GM21367 (cell line): Measurements from ENCODE around the gene GLI3.

ENCODE experiments used
- ATAC-seq: cut with Tn5 transposase; IDR thresholded peaks from one replicate; pipeline ENCODE4 v1.9.1; 2021; ENCODE audit not compliant: unreplicated experiment

The GLI3 gene

DNA sequence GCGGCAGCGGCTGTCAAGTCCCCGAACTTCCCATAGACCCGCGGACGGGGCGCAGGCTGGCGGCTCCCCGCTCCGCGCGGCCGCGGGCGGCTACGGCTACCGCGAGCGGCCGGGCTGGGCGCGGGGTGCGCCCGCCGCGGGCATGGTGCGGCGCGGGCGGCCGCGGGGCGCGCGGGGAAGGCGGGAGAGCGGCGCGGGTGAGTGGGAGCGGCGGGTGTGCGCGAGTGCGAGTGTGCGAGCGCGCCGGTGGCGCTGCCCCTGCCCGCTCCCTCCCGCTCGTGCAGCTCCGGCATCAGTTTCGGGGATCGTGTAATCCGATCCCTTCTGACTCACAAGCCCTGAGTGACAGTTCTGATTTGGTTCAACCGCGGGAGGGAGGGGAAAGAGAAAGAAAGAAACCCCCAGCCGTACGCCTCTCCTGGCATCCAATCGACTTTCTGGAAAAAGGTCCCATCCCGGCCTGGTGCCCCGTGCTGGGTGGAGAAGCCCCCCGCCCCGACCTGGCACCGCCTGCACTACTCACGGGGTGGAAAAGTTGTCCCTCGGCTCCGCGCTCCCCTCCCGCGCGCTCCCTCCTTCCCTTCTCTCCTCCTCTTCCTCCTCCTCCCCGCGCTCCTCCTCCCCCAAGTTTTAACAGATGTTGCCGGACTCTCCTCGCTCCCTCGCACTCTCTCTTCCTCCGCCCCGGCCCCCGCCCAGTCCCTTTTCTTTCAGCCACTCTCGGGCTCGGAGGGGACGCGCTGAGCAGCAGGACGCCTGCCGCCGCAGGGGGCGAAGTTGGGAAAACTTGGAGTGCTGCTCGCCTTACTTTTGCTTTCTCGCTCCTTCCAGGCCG is at the start of gene GLI3:
TSS of gene GLI3 (minus strand) at position 234 of the 835 bp plus-strand sequence. CDS start 13,956 bp downstream, outside the sequence.
- no peak for ATAC-seq

DNA sequence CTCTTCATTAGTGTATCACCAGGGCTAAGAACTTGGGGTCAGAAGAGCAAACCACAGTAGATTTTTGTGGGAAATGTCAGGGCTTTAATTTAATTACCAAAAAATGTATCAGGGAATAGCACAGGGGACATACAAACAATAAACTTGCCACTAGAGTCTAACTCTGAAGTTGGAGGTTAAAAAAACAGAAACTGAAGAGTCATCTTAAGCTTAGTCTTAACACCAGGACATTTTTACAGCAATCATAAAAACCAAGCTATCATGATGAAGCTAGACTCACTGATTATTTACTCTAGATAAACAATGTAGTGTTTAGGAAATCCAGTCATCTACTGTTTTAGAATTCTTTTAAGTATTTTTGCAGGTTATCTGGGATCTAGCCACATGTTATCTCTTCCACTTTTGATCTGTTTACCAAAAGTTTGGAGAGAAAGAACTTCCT is 48.4 kb upstream of the GLI3 start:
- ATAC-seq: no peak

DNA sequence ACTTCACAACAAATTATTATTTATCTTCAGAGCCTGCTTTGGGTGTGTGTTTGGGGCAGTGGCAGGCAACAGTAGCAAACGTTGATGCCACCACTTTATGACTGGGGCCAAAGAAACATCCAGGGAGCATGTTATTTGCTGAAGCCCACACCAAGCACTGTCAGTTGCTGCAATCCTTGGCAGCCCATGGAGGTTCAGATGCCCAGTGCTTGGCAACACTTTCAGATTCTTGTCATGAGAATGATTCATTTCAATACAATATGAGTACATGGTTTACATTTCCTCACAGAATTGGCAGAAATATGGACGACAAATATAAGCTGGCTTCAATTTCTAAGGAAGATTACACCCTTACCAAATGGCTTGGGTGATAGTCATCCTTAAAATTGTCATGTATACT is 46.5 kb upstream of the GLI3 start:
- no peak for ATAC-seq

DNA sequence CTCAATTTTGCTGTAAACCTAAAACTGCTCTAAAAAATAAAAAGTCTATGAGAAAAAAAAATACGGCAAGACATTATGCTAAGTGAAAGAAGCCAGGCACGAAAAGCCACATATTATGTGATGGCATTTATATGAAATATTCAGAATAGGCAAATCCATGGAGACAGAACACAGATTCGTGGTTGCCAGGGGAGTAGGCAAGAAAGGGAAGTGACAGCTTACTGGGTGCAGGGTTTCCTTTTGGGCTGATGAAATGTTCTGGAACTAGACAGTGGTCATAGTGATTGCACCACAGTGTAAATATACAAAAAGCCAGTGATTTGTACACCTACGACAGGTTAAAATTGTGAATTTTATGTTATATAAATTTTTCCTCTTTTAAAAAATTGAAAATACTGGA is 41.3 kb upstream of the GLI3 start:
- no peak for ATAC-seq

DNA sequence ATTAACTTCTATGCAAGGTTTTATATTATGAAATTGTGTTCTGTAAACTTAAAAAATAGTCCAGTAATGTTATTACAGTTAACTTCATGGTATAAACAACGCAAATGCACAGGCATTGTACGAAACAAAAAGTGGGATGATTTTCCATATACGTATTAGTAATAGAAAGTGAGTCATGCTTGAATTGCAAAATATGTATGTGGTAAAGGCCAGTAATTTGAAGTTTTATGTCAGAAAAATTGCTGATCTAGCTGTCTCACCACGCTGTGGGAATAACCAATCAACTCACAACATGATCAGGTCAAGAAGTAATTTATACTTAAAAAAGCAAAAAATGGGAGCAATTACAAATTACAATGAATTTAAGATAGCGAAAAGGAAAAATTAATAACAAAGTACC is 37.0 kb upstream of the GLI3 start:
- ATAC-seq: no peak

DNA sequence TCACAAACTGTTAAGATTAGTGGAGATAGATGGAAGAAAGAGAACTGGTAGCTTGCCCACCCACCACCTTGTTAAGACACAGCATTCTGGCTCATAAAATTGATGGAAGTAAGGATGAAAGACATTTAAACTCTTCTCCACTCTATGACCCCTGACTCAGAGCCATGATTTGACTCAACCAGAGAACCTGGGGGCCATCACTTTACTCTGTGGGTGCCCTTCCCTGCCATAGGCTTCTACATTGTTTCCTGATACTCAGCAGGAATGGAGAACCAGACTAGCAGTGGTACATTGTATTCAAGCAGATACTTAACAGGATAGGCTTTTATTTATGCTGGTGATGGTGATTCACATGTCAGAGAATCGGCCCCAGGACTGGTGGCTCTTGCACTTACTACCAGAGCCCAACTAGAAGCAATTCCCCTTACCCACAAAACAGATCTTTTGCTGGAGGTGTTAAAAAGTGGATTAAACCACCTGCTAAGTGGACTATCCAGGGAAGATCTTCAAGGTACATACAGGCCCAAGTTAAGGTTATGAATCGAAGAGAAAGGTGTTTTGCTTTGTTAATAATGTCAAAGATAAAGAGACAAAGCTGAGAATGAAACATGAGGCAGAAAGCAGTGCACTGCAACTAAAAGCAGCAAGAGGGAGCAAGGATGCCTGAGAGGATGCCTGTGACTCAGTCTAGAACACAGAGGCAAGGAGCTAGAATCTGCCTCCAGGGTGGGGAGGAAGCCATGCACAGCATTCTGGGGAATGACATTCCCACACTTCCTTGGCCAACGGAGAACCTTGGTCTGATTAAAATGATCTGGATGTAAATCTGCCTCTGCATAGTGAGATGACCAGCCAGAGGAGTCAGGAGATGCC is 36.0 kb upstream of the GLI3 start:
- ATAC-seq: no peak

DNA sequence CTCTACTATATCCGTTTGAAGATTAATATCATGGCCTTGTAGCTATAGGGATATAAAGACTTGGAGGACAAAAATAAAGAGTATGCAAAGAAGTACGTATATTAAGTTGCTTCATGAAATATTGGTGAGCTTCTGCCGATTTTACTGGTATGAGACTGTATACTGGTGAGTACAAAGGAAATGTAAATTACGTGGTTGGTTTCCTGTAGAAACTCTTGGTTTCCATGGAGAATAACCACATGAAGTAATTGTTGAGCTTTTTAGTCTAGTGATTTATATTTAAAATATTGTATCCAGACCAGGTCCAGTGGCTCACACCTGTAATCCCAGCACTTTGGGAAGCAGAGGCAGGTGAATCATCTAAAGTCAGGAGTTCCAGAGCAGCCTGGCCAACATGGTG is 32.2 kb upstream of the GLI3 start:
- no peak for ATAC-seq

DNA sequence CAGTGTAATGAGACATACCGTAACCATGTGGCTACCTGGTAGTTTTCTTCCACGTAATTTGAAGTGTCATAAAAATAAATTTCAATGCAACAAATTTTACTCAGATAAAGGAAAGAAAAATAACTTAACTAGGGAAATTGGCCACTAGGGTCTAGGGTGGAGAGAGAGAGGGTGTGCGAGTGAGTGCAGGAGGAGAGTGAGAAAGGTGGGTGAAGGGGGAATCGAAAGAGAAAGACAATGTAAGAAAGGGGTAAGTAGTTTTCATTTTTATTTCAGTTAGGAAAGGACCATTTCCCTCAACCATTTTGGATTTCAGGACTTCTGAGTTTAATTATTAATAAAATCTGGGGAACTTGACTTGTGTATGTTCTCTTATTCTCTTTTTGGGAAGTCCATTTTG is 27.7 kb upstream of the GLI3 start:
- ATAC-seq: no peak

DNA sequence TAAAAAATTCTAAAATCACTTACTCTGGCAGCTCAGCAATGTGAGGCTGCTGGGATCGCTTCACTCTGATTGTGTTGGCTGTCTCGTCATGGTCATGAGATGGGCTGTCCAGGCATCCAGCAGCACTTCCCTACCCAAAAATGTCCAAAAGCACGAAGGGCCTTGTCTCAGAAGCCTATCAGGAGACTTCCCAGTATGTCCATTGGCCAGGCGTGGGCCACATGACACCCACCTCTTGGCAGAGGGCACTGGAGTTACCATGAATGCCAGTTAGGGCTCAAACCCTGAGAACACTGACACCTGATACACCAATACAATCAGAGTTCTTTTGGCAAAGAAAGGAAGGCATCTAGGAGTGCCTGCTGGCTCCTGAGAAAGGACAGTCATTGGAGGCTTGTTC is 27.0 kb upstream of the GLI3 start:
- ATAC-seq: no peak

DNA sequence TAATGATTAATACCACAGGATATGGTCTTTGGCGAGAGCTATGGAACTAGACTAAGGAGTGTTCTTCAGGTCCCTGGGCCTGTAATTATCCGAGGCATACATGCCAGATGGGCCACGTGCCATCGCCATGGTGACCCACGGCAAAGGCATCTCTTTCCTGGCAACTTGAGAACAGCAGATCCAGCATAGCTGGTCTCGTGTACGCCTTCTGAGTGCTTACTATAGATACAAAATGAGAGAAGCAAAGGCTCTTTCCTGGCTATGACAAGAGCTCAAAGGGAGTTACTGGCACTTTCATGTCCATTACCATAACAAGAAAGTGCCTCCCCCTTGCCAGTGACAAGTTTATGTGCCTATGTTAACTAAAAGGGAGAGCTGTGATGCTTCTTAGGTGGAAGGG is 26.0 kb upstream of the GLI3 start:
- no peak for ATAC-seq

DNA sequence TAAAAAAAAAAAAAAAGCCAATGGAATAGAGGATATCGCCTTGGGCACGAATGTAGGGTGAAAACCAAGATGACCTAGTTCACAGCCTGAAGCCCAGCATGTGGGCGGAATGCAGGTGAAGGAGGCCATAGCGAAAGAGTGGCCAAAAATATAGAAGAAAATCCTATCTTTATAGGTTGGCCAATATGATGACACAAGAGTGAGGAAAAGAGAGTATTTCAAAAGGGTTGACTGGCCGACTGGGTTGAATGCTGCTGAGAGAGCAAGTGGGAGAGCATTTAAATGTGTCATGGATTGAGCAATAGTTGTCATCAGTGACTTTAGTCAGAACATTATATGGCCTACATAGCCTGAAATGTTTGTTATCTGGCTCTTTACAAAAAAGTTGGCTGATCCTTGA is 17.2 kb upstream of the GLI3 start:
- no peak for ATAC-seq

DNA sequence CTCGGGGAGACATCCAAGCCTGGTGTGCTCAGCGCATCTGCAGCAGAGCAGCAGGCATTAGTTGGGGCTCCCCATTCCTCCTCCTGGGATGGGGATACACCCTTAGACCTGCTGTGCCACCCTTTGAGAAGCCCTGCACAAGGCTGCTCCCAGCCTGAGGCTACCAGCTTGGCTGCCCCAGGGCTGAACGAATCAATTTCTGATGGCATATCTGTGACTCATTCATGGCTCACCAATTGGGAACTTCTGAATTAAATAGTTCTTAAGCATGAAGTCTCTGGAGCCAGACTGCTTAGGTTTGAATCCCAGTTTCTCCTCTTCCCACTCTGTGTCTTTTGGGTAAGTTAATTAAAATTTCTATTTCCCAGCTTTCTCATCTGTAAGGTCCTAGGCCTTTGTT is 16.3 kb upstream of the GLI3 start:
- ATAC-seq: no peak

DNA sequence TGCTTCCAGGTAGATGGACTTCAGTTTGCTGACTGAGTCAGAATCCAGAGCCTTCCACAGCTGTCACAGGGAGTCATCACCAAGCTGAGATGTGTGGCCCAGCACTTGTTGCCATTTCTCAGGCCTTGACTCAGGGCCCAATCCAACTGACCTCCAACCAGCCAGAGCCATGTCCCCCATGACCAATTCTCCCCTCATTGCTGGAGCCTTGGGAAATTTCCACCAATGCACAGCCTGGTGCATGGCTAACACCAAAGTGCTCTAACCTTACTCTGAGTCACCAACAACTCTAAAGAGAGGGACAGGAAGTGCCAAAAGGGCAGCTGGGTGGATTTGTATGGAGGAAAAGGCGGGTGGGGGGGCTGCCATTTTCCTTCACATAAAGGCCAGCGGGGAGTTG is 13.4 kb upstream of the GLI3 start:
- no peak for ATAC-seq

DNA sequence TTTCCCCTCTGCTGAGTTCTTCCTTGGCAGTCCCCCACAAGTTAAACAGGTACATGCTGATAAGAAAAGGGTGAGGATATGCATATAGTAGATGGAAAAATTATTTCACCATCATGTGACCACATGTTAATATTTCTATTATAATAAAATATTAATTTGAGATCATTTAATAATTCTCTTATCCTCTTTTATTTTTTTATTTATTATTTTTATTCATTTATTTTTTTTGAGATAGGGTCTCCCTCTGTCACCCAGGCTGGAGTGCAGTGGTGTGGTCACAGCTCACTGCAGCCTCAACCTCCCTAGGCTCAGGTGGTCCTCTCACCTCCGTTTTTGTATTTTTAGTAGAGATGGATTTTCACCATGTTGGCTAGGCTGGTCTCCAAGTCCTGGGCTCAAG is 11.6 kb upstream of the GLI3 start:
- no peak for ATAC-seq

DNA sequence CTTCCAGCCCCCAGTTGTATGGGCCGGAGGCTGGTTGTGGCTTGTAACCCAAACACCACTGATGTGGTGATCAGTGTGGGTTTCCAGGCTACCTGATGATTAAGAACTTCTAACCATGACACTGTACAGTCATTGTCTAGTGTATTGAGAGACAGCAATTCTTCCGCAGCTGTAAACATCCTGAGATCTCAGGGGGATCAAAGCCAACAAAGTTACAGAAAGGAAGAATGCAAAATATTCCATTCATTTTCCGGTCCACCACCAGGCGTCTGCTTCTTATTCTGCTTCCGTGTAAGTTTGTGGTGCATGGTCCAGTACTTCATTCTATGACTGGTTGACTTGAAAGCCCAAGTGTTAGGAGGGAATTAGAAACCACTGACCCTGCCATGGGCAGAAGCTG is 10.3 kb upstream of the GLI3 start:
- no peak for ATAC-seq

DNA sequence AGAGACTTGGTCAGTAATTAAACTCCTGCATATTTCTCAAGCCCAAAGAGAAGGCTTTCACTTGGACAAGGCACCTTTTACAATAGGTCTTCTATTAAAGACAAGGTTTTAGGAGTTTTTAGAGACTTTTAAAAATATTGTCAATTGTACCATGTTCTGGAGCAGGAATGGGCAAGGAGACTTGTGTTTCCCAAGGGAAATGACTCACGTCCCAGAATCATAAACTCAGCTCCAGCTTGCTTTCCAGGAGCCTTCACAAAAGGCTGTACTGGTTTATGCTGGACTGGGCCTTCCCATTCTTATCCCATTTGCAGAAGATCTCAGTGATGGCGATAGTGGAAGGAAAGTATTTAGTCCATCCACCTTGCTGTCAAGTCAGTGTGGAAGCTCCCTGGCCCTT is 7.8 kb upstream of the GLI3 start:
- ATAC-seq: no peak

DNA sequence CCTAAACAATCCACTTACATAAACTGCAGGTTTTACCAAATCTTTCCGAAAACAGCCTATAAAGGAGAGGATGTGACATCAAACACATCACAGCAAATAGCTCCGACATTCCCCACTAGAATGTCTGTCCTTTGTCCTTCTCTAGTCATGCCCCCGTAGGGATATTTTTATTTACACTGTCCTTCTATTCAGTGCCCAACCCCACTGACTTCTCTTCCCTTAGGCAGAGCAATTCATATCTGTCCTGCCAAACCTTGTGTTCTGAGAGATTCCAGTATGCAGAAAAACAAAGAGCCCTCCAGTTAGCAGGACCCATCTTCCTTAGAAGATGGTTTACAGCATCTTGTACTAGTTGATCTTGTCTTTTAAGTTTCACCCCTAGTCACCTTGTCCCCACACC is 5.4 kb upstream of the GLI3 start:
- ATAC-seq: no peak

DNA sequence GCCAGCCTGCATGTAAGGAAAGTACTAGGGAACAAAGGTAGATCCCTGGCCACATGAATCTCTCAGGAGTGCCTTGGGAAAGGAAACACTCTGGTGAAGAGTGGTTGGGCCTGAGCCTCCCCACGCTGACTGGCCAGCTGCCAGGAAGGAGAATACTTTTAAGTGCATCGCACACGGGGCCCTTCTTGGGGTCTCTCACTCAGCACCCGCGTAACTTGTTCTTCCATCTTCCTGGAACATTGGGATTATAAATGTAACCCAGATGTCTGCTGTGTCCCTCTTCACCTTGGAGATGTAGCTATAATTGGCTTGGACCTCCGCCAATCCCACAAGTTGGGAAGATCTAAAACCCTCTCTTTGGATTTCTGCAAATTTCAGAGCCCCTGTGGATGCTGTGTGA is 4.4 kb upstream of the GLI3 start:
- no peak for ATAC-seq

DNA sequence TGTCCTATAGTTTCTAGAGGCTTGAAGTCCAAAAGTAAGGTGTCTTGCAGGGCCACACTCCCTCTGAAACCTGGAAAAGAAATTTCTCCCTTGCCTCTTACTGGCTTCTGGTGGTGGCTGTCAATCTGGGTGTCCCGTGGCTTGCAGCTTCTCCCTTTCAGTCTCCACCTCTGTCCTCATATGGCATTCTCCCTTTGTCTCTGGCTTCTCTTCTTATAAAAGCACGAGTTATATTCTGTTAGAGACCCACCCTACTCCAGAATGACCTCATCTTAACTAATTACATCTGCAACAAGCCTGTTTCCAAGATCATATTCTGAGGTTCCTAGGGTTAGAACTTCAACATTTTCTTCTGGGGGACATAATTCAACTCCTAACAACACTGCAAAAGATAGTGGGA is 3.4 kb upstream of the GLI3 start:
- ATAC-seq: no peak

DNA sequence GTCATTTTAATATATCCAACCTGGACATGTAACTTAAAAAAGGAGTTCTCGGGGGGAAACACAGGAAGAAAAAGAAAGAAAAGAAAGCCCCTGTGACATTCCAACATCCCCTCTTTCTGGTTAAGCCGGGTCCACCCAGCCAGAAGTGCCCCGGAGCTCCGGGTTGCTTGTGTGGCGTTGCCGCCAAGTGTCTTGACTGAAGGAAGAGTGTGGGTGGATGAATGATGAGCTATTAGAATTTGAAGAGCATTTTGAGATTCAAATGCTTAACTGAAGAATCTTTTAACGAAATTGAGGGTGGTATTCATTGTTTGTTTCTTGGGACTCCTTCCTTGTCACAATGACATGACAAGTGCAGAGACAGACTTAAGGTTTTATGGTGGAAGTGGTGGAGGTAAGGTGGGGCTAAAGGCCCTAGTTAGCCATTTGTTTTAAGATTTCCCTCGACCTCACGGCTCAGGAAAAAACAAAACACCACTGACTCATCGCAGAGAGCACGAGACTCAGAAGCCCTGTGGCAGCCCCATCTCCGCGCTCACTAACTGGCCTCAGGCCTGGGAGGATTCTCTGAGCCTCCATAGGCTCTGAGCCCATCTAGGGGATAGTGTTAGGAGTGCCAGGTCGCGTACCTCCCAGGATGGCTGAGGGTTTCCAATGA is 1.8 kb upstream of the GLI3 start:
- no peak for ATAC-seq

DNA sequence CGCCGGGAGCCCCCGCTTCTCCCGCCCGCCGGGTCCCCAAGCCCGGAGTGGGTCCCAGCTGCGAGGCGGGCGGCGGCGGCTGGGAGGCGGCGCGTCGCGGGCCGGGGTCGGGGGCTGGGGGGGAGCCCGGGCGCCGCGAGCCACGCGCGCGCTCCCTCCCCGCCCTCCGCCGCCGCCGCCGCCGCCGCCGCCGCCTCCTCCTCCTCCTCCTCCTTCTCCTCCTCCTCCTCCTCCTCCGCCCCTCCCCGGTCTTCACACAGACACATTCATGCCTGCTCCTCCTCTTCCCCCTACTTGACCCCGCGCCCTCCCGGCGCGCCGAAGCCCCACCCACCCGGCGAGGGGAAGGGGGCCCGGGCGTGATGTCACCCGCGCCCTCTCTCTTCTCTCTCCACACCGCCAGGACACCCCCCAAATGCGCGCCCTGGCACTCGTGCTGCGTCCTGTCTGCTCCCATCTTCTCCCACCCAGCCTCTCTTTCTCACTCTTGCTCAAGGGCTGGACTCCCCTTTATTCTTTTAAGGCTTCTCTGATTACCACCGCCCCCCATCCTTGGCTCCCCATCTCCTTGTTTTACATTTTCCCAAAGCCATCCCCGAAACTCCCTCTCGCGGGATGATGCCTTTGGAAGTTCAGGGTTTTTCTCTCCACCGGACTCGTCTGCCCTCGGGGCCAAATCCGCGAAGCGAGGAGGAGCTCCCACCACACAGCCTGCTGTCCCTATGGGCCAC is 967 bp upstream of the GLI3 start:
- ATAC-seq: no peak
